ENCODE measurements around the gene NF2. TPM values are rescaled to one million over a fixed set of nuclear protein-coding genes. Genes with fewer than 3 reads are reported as not detected.
A peak's percentile ranks its signal among the peaks of the same experiment; 100 is the strongest.

The NF2 gene
- total and polyA plus RNA-seq, 2 experiments from 2014 or later: 14.4 to 54.5 TPM

GRCh38 chr22:29702931-29703501 is 99.6 kb downstream of the NF2 start:
- no peak overlapping the region for H3K27ac Mint-ChIP-seq
- H3K4me3 ChIP-seq: peak overlapping the region; percentile 25
- H3F3A ChIP-seq (replicated peaks; ENCODE audit: low read depth): 0 out of 2 replicates have a peak, but pooled peaks cover 6% of the 10 kb centered on the region
- peak overlapping the region; percentile 80 for H3K4me2 ChIP-seq
- H3K4me3 Mint-ChIP-seq: peak overlapping the region; percentile 60
- no peaks in the 10 kb centered on the region for H3K36me3 Mint-ChIP-seq (ENCODE audit: low read depth)
- peaks cover 23% of the 10 kb centered on the region for H3K27me3 ChIP-seq (ENCODE audit: insufficient read depth)
- H3K4me1 Mint-ChIP-seq: peaks cover 55% of the 10 kb centered on the region
- H3K4me1 ChIP-seq (ENCODE audit: insufficient read depth): peaks cover 50% of the 10 kb centered on the region
- H3K27ac ChIP-seq (ENCODE audit: low read depth): no peak overlapping the region
- peaks cover 40% of the 10 kb centered on the region for H3K27me3 Mint-ChIP-seq (ENCODE audit: insufficient read depth, low read depth, poor library complexity)
- no peaks in the 10 kb centered on the region; the same call in 1 of the 2 replicates for H4K20me1 ChIP-seq (replicated peaks; ENCODE audit: insufficient read depth)
- DNase-seq (ENCODE audit: low spot score) (peak; percentile 58), ATAC-seq (peak; percentile 17)
- H3K9me3 Mint-ChIP-seq: no peaks in the 10 kb centered on the region; the same call in 2 of the 3 replicates
- TF ChIP-seq, protein P1, sequence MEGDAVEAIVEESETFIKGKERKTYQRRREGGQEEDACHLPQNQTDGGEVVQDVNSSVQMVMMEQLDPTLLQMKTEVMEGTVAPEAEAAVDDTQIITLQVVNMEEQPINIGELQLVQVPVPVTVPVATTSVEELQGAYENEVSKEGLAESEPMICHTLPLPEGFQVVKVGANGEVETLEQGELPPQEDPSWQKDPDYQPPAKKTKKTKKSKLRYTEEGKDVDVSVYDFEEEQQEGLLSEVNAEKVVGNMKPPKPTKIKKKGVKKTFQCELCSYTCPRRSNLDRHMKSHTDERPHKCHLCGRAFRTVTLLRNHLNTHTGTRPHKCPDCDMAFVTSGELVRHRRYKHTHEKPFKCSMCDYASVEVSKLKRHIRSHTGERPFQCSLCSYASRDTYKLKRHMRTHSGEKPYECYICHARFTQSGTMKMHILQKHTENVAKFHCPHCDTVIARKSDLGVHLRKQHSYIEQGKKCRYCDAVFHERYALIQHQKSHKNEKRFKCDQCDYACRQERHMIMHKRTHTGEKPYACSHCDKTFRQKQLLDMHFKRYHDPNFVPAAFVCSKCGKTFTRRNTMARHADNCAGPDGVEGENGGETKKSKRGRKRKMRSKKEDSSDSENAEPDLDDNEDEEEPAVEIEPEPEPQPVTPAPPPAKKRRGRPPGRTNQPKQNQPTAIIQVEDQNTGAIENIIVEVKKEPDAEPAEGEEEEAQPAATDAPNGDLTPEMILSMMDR (conservative IDR thresholded peaks at IDR 0.05; ENCODE audit: low read depth in 2 of 2): no peak
- no peaks in the 10 kb centered on the region for H3K79me2 ChIP-seq (replicated peaks; ENCODE audit: insufficient read depth)
- no peaks in the 10 kb centered on the region for H3K36me3 ChIP-seq (ENCODE audit: insufficient read depth)
- no peaks in the 10 kb centered on the region for H3K9me2 ChIP-seq (ENCODE audit: insufficient read depth)
- no peak overlapping the region for H2AFZ ChIP-seq

DNA sequence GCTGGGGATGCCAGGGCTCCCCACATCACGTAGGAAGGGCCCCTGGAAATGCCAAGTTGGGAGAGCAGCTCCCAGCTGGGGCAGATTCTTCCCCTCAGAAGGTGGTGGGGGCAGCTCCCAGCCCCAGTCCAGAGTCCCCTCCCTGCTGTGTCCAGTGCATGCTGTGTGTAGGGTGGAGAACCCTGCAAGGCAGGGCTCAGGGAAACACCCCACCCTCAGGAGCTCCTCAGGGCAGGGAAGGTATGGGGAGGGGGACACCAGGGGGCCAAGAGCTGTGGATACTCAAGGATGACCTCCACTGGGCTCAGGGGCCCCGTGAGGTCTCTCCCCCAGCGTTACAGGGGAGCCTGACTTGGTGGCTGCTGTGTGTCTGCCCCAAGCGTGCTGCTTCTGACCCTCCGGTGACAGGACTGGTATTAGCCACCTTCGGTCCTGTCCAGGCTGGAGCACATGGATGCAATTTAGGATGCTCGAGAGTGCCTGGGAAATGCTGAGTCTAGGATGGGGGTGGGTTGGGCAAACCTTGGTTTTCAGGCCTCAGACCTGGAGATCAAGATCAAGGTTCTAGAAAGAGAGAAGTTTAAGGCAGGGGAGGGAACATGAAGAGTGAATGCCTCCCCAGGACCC is 100.2 kb downstream of the NF2 start:
- peaks cover 50% of the 10 kb centered on the region for H3K4me1 ChIP-seq (ENCODE audit: insufficient read depth)
- TF ChIP-seq POLR2AphosphoS5 (IDR thresholded peaks at IDR 0.05; ENCODE audit: low read depth): no peak
- no peak for TF ChIP-seq EZH2 (IDR thresholded peaks at IDR 0.05; ENCODE audit: low read depth, unreplicated experiment)
- TF ChIP-seq, protein P1 (conservative IDR thresholded peaks at IDR 0.05; ENCODE audit: low read depth in 2 of 2): no peak
- TF ChIP-seq, protein P2, sequence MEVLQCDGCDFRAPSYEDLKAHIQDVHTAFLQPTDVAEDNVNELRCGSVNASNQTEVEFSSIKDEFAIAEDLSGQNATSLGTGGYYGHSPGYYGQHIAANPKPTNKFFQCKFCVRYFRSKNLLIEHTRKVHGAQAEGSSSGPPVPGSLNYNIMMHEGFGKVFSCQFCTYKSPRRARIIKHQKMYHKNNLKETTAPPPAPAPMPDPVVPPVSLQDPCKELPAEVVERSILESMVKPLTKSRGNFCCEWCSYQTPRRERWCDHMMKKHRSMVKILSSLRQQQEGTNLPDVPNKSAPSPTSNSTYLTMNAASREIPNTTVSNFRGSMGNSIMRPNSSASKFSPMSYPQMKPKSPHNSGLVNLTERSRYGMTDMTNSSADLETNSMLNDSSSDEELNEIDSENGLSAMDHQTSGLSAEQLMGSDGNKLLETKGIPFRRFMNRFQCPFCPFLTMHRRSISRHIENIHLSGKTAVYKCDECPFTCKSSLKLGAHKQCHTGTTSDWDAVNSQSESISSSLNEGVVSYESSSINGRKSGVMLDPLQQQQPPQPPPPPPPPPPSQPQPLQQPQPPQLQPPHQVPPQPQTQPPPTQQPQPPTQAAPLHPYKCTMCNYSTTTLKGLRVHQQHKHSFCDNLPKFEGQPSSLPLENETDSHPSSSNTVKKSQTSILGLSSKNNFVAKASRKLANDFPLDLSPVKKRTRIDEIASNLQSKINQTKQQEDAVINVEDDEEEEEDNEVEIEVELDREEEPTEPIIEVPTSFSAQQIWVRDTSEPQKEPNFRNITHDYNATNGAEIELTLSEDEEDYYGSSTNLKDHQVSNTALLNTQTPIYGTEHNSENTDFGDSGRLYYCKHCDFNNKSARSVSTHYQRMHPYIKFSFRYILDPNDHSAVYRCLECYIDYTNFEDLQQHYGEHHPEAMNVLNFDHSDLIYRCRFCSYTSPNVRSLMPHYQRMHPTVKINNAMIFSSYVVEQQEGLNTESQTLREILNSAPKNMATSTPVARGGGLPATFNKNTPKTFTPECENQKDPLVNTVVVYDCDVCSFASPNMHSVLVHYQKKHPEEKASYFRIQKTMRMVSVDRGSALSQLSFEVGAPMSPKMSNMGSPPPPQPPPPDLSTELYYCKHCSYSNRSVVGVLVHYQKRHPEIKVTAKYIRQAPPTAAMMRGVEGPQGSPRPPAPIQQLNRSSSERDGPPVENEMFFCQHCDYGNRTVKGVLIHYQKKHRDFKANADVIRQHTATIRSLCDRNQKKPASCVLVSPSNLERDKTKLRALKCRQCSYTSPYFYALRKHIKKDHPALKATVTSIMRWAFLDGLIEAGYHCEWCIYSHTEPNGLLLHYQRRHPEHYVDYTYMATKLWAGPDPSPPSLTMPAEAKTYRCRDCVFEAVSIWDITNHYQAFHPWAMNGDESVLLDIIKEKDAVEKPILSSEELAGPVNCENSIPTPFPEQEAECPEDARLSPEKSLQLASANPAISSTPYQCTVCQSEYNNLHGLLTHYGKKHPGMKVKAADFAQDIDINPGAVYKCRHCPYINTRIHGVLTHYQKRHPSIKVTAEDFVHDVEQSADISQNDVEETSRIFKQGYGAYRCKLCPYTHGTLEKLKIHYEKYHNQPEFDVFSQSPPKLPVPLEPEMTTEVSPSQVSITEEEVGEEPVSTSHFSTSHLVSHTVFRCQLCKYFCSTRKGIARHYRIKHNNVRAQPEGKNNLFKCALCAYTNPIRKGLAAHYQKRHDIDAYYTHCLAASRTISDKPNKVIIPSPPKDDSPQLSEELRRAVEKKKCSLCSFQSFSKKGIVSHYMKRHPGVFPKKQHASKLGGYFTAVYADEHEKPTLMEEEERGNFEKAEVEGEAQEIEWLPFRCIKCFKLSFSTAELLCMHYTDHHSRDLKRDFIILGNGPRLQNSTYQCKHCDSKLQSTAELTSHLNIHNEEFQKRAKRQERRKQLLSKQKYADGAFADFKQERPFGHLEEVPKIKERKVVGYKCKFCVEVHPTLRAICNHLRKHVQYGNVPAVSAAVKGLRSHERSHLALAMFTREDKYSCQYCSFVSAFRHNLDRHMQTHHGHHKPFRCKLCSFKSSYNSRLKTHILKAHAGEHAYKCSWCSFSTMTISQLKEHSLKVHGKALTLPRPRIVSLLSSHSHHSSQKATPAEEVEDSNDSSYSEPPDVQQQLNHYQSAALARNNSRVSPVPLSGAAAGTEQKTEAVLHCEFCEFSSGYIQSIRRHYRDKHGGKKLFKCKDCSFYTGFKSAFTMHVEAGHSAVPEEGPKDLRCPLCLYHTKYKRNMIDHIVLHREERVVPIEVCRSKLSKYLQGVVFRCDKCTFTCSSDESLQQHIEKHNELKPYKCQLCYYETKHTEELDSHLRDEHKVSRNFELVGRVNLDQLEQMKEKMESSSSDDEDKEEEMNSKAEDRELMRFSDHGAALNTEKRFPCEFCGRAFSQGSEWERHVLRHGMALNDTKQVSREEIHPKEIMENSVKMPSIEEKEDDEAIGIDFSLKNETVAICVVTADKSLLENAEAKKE (CRISPR knock-in tag; IDR thresholded peaks at IDR 0.05): no peak
- no peak for TF ChIP-seq ZNF331 (CRISPR knock-in tag; IDR thresholded peaks at IDR 0.05; ENCODE audit: low read depth)

More for the DNA sequence above, 100.2 kb downstream of the NF2 start:
- peaks cover 42% of the 10 kb centered on the region for H3K27me3 Mint-ChIP-seq (ENCODE audit: insufficient read depth, low read depth, poor library complexity)
- H3K9me2 ChIP-seq (ENCODE audit: insufficient read depth): no peaks in the 10 kb centered on the region
- peak; percentile 3 for ATAC-seq
- H3K4me3 ChIP-seq: peak overlapping the region; percentile 25
- no peaks in the 10 kb centered on the region for H3K36me3 ChIP-seq (ENCODE audit: insufficient read depth)
- no peak overlapping the region for H2AFZ ChIP-seq
- H3F3A ChIP-seq (replicated peaks; ENCODE audit: low read depth): 0 out of 2 replicates have a peak, but pooled peaks cover 6% of the 10 kb centered on the region
- no peaks in the 10 kb centered on the region; the same call in 2 of the 3 replicates for H3K9me3 Mint-ChIP-seq
- H3K27ac ChIP-seq (ENCODE audit: low read depth): no peak overlapping the region
- no peak overlapping the region for H3K27ac Mint-ChIP-seq
- no peak for DNase-seq (ENCODE audit: low spot score)
- H3K4me3 Mint-ChIP-seq: peak overlapping the region; percentile 60
- H4K20me1 ChIP-seq (replicated peaks; ENCODE audit: insufficient read depth): no peaks in the 10 kb centered on the region; the same call in 1 of the 2 replicates
- peaks cover 55% of the 10 kb centered on the region for H3K4me1 Mint-ChIP-seq
- no peaks in the 10 kb centered on the region for H3K79me2 ChIP-seq (replicated peaks; ENCODE audit: insufficient read depth)
- peak overlapping the region; percentile 80 for H3K4me2 ChIP-seq
- no peaks in the 10 kb centered on the region for H3K36me3 Mint-ChIP-seq (ENCODE audit: low read depth)
- H3K27me3 ChIP-seq (ENCODE audit: insufficient read depth): peaks cover 23% of the 10 kb centered on the region
